ENCODE measurements around the gene TMEM51. TPM values are rescaled to one million over a fixed set of nuclear protein-coding genes. Genes with fewer than 3 reads are reported as not detected.

Gene TMEM51
- polyA plus RNA-seq, 3 donors: 15.1 to 24.7 (median 19.1) TPM

DNA sequence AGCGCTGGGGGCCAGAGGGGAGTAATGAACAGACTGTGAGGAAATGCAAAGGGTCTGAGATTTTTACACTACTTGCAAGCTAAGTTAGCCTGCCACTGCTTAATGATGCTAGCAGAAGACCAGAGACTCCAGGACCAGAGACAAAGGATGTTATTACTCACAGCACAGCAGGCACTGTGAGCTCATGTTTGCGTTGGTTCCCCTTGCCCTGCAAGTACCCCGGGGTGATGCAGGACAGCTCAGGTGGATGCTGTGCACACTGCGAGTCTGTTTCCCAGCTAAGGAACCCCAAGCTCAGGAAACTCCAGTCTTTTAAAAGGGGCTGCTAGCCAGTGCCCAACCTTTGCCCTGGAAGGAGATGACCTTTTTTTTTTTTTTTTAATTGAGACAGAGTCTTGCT, 94.7 kb downstream of the TMEM51 start:
- no peak for DNase-seq (ENCODE audit: extremely low read depth in 1 of 11, low read depth in 9 of 11, low spot score in 4 of 11)

- DNase-seq (ENCODE audit: extremely low read depth in 1 of 11, low read depth in 9 of 11, low spot score in 4 of 11): no peak
Observed at GRCh38 chr1:15249081-15249480, 95.5 kb downstream of the TMEM51 start.

- DNase-seq (ENCODE audit: extremely low read depth in 1 of 11, low read depth in 9 of 11, low spot score in 4 of 11): no peak
Observed at GRCh38 chr1:15251857-15252835, 98.6 kb downstream of the TMEM51 start.

- DNase-seq (ENCODE audit: extremely low read depth in 1 of 11, low read depth in 9 of 11, low spot score in 4 of 11): no peak
Observed at GRCh38 chr1:15254559-15254958, 101.0 kb downstream of the TMEM51 start.

GRCh38 chr1:15255582-15256149, 102.1 kb downstream of the TMEM51 start:
- DNase-seq (ENCODE audit: extremely low read depth in 1 of 11, low read depth in 9 of 11, low spot score in 4 of 11): no peak

GRCh38 chr1:15256584-15256983, 103.0 kb downstream of the TMEM51 start:
- no peak for DNase-seq (ENCODE audit: extremely low read depth in 1 of 11, low read depth in 9 of 11, low spot score in 4 of 11)

- no peak for DNase-seq (ENCODE audit: extremely low read depth in 1 of 11, low read depth in 9 of 11, low spot score in 4 of 11)
Observed at GRCh38 chr1:15257309-15257708, 103.8 kb downstream of the TMEM51 start.

DNA sequence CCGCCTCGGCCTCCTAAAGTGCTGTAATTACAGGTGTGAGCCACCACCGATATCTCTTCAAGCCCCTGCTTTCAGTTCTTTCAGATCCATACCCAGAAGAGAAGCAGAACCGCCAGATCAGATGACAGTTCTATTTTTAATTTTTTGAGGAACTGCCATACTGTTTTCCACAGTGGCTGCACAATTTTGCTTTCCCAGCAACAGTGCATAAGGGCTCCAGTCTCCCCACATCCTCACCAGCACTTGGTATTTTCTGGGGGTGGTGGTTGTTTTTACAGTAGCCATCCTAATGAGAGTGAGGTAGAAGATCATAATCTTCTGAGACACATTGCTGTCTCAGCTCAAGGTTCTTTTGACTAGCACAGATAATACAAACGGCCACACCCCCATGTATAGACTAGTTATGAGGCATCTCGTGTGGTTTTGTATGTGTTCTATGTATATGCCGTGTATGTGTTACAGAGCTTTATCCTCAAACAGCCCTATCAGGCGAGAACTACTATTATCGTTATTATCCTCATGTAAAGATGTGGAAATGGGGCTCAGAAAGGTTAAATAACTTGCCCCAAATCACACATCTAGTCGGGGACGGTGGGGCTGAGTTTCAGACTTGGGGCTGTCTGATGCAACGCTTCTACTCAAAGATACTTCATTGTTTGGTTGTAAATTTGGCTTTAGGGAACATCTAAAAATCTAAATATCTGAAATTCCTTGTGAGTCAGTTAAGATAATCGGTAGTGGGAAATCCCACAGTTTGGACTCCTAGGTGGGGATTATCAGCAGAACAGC, 105.5 kb downstream of the TMEM51 start:
- DNase-seq (ENCODE audit: extremely low read depth in 1 of 11, low read depth in 9 of 11, low spot score in 4 of 11): no peak

- no peak for DNase-seq (ENCODE audit: extremely low read depth in 1 of 11, low read depth in 9 of 11, low spot score in 4 of 11)
Observed at GRCh38 chr1:15259622-15260007, 106.1 kb downstream of the TMEM51 start.

GRCh38 chr1:15260418-15261154, 107.0 kb downstream of the TMEM51 start:
- DNase-seq (ENCODE audit: extremely low read depth in 1 of 11, low read depth in 9 of 11, low spot score in 4 of 11): no peak

GRCh38 chr1:15261155-15262002, 107.8 kb downstream of the TMEM51 start:
- no peak for DNase-seq (ENCODE audit: extremely low read depth in 1 of 11, low read depth in 9 of 11, low spot score in 4 of 11)

DNA sequence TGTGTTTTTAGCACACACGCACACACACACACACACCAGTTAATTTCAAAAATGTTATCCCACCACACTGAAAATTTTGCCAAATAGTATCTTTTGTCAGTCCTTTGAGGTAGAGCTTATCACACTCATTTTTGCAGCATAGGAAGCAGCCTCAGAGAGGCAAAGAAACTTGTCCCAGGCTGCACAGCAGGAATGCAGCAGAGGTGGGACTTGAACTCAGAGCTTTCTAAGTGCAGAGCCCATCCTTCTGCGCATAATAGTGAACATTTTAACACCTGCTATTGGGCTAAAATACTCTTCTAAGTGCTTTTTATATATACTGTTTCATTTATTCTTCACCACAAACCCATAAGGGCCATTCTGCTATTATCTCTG, 108.4 kb downstream of the TMEM51 start:
- DNase-seq (ENCODE audit: extremely low read depth in 1 of 11, low read depth in 9 of 11, low spot score in 4 of 11): no peak

DNA sequence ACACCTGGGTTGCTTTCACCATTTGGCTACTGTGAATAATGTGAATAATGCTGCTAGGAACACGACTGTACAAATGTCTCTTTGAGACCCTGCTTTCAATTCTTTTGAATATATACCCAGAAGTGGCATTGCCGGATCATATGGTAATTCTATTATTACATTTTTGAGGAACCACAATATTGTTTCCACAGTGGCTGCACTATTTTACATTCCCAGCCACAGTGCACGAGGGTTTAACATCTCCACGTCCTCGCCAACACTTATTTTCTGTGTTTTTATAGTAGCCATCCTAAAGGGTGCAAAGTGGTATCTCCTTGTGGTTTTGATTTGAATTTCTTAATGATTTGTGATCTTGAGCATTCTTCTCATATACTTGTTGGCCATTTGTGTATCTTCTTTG, 109.2 kb downstream of the TMEM51 start:
- DNase-seq (ENCODE audit: extremely low read depth in 1 of 11, low read depth in 9 of 11, low spot score in 4 of 11): no peak

DNA sequence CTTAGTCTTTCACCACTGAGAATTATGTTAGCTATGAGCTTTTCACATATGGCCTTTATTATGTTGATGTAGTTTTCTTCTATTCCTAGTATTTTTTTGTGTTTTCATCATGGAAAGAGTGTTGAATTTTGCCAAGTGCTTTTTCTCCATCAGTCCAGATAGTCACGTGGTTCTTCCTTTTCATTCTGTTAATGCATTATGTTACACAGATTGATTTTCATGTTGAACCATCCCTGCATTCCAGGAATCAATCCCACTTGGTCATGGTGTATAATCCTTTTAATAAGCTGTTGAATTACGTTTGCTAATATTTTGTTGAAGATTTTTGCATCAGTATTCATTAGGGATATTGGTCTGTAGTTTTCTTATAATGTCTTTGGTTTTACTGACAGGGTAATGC, 111.2 kb downstream of the TMEM51 start:
- no peak for DNase-seq (ENCODE audit: extremely low read depth in 1 of 11, low read depth in 9 of 11, low spot score in 4 of 11)

All from renal cortex interstitium (tissue), 11 donors.